VCaP (cell line): Measurements from ENCODE around the gene C11orf52.
"Not testable (repeated sequence)": the region's sequence is repeated elsewhere in the genome, so short reads cannot be mapped to it uniquely, and the experiment has no call there.

Experiments used
- H3K27ac ChIP-seq: fragments of 450-650 bp; 2 replicates; pipeline ENCODE4 v1.5.1; 2017
- CTCF ChIP-seq: fragments of 450-650 bp; conservative IDR thresholded peaks from 2 replicates; pipeline ENCODE4 v1.5.1; 2017; ENCODE audit warnings: mild to moderate bottlenecking, moderate library complexity

The C11orf52 gene

GRCh38 chr11:111878849-111879636 is 39.7 kb upstream of the C11orf52 start, which contains the start of the genes CFAP68 and FDXACB1:
TSS of gene CFAP68 (plus strand) at chr11:111879541. CDS start at chr11:111879561, 20 bp downstream.
TSS of gene FDXACB1 (minus strand) at chr11:111879165. CDS start at chr11:111879132, 33 bp downstream.
- TF ChIP-seq CTCF = peak; percentile 98

GRCh38 chr11:111879637-111879960 is 39.1 kb upstream of the C11orf52 start:
- no peak for TF ChIP-seq CTCF
- H3K27ac ChIP-seq = peak overlapping the region; percentile 87

More at GRCh38 chr11:111878849-111879636, 39.7 kb upstream of the C11orf52 start, which contains the start of the genes CFAP68 and FDXACB1:
- peak within 1 kb of the TSS; percentile 87 for H3K27ac ChIP-seq

- no peak for TF ChIP-seq CTCF
- no peak overlapping the region for H3K27ac ChIP-seq
Observed at GRCh38 chr11:111882202-111882601, 36.5 kb upstream of the C11orf52 start.

- H3K27ac ChIP-seq = not testable (repeated sequence)
Observed at GRCh38 chr11:111885053-111885452, 33.7 kb upstream of the C11orf52 start.

- no peak overlapping the region for H3K27ac ChIP-seq
- TF ChIP-seq CTCF = no peak
Observed at GRCh38 chr11:111886032-111886431, 32.7 kb upstream of the C11orf52 start.

- H3K27ac ChIP-seq = no peak overlapping the region
- TF ChIP-seq CTCF = no peak
Observed at GRCh38 chr11:111886844-111887243, 31.9 kb upstream of the C11orf52 start.

- H3K27ac ChIP-seq = no peak overlapping the region
- TF ChIP-seq CTCF = no peak
Observed at GRCh38 chr11:111905411-111905810, 13.3 kb upstream of the C11orf52 start.

- TF ChIP-seq CTCF = no peak
- H3K27ac ChIP-seq = no peak overlapping the region
Observed at GRCh38 chr11:111906680-111907079, 12.0 kb upstream of the C11orf52 start.
